ENCODE data around the gene ATOH7.

DNA sequence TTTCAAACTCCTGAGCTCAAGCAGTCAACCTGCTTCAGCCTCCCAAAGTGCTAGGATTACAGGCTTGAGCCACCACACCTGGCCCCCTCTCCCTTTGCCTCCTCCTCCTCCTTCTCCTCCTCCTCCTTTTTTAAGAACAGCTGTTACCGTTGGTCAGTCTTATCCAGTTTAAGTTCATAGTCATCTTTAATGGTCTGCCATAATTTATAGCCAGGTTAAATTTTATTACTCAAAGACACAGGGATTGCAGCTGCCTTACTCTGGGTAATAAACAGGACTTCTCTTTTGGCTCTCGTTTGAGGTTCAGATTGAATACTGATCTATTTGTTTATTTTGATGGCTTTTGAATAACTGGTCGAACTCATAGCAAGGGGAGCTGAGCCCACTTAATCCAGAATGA lies 35.2 kb downstream of the ATOH7 start:
- TF ChIP-seq CTCF (conservative IDR thresholded peaks at IDR 0.05) (no peak), EZH2 (IDR thresholded peaks at IDR 0.05; ENCODE audit: low read depth) (no peak)

Data from PC-9 (cell line).